ENCODE results near the gene SAT1.

The SAT1 gene

GRCh38 chrX:23745786-23746185 lies 37.2 kb upstream of the SAT1 start:
- H3K27ac ChIP-seq: no peak overlapping the region
- H3K27me3 ChIP-seq: no peaks in the 10 kb centered on the region
- peaks cover 0 to 8% (median 0%) of the 10 kb centered on the region in 4 donors for H3K4me1 ChIP-seq
- no peaks in the 10 kb centered on the region for H3K9me3 ChIP-seq
- no peak overlapping the region for H3K4me3 ChIP-seq
- TF ChIP-seq CTCF (IDR thresholded peaks at IDR 0.05): no peak
- intact Hi-C loops (cut with DNase I; ENCODE audit: low total_unique reads): no loop called here
- no peaks in the 10 kb centered on the region for H3K36me3 ChIP-seq
- DNase-seq: no peak

- Histone ChIP-seq H3K27me3 (no peaks in the 10 kb centered on the region), H3K9me3 (no peaks in the 10 kb centered on the region), H3K27ac (no peak overlapping the region), H3K36me3 (no peaks in the 10 kb centered on the region), H3K4me3 (no peak overlapping the region), H3K4me1 (peaks cover 0 to 6% (median 2%) of the 10 kb centered on the region in 4 donors)
- no peak for TF ChIP-seq CTCF (IDR thresholded peaks at IDR 0.05)
- no peak for DNase-seq
- intact Hi-C loops (cut with DNase I; ENCODE audit: low total_unique reads): no loop called here
These were observed 33.8 kb upstream of the SAT1 start for GRCh38 chrX:23749129-23749528.

- TF ChIP-seq CTCF (IDR thresholded peaks at IDR 0.05): no peak
- H3K4me1 ChIP-seq: peaks cover 0 to 6% (median 2%) of the 10 kb centered on the region in 4 donors
- H3K36me3 ChIP-seq: no peaks in the 10 kb centered on the region
- no peaks in the 10 kb centered on the region for H3K9me3 ChIP-seq
- H3K4me3 ChIP-seq: no peak overlapping the region
- DNase-seq: no peak
- no peak overlapping the region for H3K27ac ChIP-seq
- H3K27me3 ChIP-seq: no peaks in the 10 kb centered on the region
- intact Hi-C loops (cut with DNase I; ENCODE audit: low total_unique reads): no loop called here
These were observed 33.4 kb upstream of the SAT1 start for GRCh38 chrX:23749576-23749975.

GRCh38 chrX:23752740-23753415 lies 30.1 kb upstream of the SAT1 start:
- peak overlapping the region; percentile 37 to 45 for H3K27ac ChIP-seq
- H3K9me3 ChIP-seq: no peaks in the 10 kb centered on the region
- no peak overlapping the region for H3K4me3 ChIP-seq
- TF ChIP-seq CTCF (IDR thresholded peaks at IDR 0.05): no peak
- DNase-seq: no peak
- H3K4me1 ChIP-seq: peaks cover 0 to 6% (median 2%) of the 10 kb centered on the region in 4 donors
- intact Hi-C loops (cut with DNase I; ENCODE audit: low total_unique reads): no loop called here
- no peaks in the 10 kb centered on the region for H3K27me3 ChIP-seq
- no peaks in the 10 kb centered on the region for H3K36me3 ChIP-seq

GRCh38 chrX:23754664-23755063 lies 28.3 kb upstream of the SAT1 start:
- H3K36me3 ChIP-seq: no peaks in the 10 kb centered on the region
- peaks cover 0 to 6% (median 2%) of the 10 kb centered on the region in 4 donors for H3K4me1 ChIP-seq
- intact Hi-C loops (cut with DNase I; ENCODE audit: low total_unique reads): no loop called here
- H3K9me3 ChIP-seq: no peaks in the 10 kb centered on the region
- H3K27me3 ChIP-seq: no peaks in the 10 kb centered on the region
- H3K4me3 ChIP-seq: no peak overlapping the region
- DNase-seq: no peak
- no peak overlapping the region for H3K27ac ChIP-seq
- no peak for TF ChIP-seq CTCF (IDR thresholded peaks at IDR 0.05)

Measured in tibial artery (tissue), 4 donors.